ENCODE data around the gene BMP6.

Gene BMP6

GRCh38 chr6:7749478-7749877 is 23.6 kb downstream of the BMP6 start:
- DNase-seq, result no peak

GRCh38 chr6:7750197-7750596 is 24.3 kb downstream of the BMP6 start:
- DNase-seq, result no peak

DNA sequence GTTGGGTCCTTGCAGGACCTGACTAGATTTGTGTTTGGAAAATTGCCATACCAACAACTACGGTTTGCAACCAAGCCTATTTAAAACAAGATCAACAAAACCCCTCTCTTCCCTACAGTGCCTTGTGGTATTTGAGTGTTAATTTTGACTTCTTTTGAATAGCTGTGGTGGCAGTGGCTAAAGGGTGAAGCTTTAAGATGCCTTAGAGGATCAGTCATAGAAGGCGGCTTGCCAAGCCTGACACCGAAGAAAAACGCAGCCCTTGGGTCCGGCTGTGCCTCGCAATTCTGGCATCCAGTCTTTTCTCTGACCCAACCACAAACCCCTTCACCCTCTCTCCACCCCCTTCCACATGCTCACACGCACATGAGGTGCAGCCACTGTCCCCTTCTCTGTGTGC is 32.6 kb downstream of the BMP6 start:
- no peak for DNase-seq

DNA sequence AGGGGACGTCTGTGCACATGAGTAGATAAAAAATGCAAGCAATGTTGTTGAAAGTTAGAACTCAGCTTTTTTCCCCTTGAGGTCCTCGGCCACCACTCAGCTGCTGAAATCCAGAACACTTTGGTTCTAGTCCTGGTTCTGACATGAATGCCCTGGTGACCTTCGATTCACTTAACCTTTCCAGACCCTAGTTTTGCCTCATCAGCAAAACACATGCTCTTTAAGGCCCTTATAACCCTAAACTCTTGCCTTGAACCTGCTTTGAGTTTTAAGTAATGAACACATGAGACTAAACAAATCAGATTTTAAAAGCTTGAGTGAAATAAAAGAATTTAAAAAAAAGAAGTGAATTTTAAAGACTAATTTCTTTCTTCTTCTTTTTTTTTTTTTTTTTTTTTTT is 33.4 kb downstream of the BMP6 start:
- DNase-seq, result no peak

- DNase-seq, result no peak
These were observed 35.2 kb downstream of the BMP6 start for GRCh38 chr6:7761051-7761450.

DNA sequence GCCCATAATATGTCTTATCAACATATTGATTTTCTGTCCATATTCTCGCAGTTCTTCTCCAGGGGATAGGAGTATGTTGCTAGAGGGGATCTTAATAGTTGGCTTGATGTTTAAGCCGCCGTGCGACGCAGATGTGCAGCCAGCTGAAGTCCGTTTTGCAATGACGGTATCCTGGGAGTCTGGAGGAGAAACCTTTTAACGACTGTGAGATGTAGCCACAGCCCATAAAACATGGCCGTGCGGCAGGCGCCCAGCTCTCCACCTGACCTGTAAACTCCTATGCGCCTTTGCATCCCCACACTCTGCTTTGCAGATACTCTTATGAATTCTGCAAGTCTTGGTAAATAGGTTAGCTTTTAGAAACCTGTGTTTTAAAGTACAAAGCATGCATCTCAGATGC is 36.9 kb downstream of the BMP6 start:
- DNase-seq, result no peak

- DNase-seq, result no peak
These were observed 38.0 kb downstream of the BMP6 start for GRCh38 chr6:7763881-7764280.

DNA sequence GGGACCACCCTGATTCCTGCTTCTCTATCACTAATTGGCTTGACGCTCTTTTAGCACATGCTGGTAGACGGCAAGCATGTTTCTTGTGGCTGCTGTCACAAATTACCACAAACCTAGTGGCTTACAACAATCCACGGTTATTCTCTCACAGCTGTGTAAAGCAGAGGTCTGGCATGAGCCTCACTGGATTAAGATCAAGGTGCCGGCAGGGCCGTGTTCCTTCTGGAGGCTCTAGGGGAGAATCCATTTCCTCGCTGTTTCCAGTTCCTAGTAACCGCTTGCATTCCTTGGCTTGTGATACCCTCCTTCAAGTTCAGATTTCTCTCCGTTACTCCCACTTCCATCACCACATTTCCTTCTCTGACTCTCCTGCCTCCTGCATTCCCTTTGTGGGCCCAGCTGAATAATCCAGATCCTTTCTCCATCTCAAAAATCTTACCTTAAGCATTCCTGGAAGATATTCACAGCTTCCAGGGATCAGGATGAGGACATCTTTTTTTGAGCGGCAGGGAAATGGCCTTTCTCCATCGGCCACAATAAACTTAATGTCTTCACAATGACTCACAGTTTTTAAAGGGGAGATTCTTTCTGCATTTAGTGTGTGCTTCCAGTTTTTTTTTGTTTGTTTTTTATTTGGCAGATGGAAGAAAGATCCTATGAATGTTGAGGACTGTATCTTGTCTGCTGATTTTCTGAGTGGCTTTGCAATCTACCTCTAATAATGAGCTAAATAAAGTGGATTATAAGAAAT is 39.9 kb downstream of the BMP6 start:
- DNase-seq, result no peak

DNA sequence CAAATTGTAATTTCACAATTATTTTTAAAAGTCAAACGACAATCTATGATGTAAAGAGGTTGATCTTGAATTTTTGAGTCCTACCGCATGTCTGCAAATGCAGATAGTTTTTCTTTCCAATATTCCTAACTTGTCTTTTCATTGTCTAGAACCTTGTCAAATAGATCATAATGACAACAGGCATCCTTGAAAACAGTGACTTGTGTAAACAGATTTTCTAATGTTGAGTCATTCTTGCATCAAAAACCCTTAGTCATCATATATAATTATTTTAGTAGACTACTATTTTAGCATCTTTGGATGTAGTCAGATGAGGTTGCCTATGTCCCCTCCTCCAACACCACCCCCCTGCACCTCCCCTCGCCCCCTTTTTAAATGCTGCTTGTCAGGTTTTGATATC is 43.8 kb downstream of the BMP6 start:
- no peak for DNase-seq

DNA sequence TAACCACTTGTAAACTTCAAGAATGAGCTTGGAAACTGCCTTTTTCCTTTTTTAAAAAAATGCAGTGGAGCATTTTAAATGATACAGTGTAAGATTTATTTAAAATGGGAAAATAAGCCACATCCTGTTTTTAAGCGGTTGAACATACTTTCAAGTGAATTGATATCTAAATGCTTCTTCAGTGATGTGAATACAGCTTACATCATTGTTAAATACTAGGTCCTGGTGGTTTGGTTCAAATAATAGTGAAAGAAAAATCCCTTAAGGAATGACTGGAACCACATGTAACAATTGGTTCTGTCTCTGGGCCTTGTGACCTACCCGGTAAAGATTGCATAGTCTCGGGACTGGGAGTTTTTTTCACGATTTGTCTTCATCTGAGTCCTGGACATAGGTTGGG is 44.2 kb downstream of the BMP6 start:
- no peak for DNase-seq

DNA sequence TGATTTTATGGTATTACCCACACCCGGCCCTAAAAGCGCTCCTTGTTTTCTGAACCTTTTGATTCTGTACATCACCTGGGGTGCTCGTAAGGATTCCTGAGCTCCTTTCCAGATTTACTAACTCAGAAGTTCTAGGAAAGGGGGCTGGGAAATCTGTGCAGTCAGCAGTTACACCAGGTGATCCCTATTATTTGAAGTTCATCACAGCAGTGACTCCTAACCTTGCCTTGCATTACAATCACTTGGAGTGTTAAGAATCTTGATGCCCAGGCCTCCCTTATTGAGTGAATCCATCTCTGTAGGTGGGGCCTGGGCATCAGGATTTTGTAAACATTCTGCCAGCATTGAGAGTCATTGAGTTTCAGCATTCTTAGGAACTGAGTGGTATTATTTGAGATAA is 44.7 kb downstream of the BMP6 start:
- no peak for DNase-seq

- DNase-seq, result no peak
These were observed 47.4 kb downstream of the BMP6 start for GRCh38 chr6:7773322-7773721.

GRCh38 chr6:7773914-7774313 is 48.0 kb downstream of the BMP6 start:
- no peak for DNase-seq

GRCh38 chr6:7776509-7776908 is 50.6 kb downstream of the BMP6 start:
- no peak for DNase-seq

DNA sequence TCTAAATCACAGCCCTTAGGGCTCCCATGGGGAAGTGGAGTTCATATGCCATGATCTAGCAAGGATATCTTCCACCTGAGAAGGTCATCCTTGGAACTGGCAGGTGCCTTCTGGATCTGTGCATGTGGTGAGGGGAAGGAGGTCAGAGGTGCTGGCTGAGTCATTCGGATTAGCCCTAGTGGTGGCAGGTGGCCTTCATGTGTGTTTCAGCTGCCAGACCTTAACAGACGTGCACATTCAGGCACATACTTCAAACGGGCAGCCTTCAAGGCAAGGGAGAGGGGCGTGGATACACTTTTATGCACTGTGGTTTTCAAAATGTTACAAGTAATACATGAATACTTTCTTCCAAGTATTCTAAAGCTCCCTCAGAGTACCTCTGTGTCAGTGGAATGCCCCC is 51.2 kb downstream of the BMP6 start:
- DNase-seq, result no peak

- no peak for DNase-seq
These were observed 55.3 kb downstream of the BMP6 start for GRCh38 chr6:7781240-7781639.

- DNase-seq, result no peak
These were observed 58.3 kb downstream of the BMP6 start for GRCh38 chr6:7784248-7784647.

DNA sequence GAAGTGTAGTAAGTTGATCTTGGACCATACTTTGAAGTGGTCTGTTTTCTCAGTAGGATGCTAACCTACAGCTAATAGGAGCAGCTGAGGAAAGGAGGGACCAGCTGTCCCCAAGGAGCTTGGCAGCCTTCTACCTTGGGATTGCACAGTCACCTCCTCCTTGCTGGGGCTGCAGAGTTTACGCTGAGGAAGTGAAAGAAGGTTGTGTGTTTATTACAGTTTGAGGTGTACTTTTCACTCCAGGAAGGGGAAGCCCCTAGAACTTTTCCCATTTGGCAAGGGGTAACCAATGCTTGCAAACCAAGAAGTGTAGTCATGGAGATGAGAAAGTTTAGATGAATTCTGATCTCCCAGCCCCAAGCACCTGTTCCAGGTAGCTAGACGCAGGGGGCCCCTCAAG is 58.8 kb downstream of the BMP6 start:
- DNase-seq, result no peak

DNA sequence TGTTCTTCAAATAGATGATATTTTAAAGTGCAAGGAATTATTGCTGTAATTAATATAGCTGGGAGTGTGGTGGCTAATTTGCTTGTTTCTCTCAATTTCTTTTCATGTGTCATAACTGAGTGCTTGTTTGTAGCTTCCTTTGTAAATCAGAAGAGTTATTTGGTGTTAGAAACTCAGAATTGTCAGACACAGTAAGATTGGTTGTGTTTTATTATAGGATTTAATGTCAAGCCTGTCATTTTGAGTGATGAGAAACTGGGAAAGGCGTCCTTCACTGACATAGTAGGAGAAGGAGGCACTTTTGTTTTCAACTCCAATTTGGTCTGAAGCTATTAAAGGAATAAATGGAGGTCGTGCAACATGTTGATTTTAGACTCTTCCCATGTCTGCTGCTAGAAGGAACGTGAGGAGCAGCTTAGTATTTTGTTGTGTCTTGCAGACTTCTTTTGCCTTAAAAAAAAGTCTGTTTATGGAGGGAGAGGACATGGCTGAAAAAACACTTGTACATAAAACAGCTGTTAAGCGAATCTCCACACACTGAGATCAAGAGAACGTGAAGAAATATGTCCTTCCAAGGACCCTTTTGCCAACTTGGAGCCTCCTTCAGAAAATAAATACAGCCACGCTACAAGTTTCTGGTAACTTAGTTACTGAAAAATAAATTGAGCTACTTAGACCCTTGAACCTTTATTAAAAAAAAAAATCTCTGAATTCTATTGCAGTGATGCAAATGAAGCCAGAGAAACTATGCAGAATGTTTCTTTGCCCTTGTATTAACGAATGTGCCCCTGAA is 59.5 kb downstream of the BMP6 start:
- DNase-seq, result no peak

GRCh38 chr6:7786214-7786661 is 60.3 kb downstream of the BMP6 start:
- DNase-seq, result no peak

GRCh38 chr6:7787137-7787608 is 61.3 kb downstream of the BMP6 start:
- DNase-seq, result peak in 1 of 2 donors; percentile 22

DNA sequence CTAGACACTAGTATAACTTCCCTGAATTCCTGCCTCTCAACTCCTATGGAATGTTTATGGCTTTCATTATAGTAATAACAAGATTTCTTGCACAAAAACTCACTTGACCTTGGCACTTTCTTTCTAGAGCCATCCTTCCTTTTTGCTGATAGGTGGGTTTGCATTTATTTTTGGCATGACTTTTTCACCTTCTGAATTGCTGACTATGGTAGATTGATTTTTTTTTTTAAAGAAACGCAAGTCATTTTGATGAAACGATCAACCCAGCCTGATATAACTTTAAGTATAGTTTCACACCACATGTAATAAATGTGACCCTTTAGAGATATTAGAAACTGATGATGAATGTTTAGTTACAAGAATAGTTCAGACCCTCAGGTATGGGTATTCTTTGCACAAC is 61.8 kb downstream of the BMP6 start:
- DNase-seq, result no peak

- DNase-seq, result no peak
These were observed 68.6 kb downstream of the BMP6 start for GRCh38 chr6:7794509-7794908.

DNA sequence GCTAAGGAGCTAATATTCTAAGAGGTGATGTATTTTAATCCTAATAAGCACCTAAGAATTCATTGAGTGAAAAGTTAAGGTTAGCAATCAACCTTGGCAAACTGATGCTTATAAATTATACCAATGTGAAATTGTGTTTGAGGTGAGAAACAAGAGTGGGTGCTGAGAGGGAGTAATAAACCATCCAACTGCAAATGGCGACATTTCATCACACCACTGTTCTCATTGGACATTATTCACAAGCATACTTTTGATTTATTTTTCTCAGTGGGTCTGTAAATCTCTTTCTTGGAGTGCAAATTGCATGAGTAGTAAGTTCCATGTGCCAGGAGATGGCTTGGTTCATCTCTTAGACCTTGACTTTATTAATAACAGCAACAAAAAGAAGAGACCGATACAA is 71.5 kb downstream of the BMP6 start:
- no peak for DNase-seq

Data from hippocampal formation (tissue), 2 donors.